ENCODE results near the gene FRMD3. TPM values are rescaled to one million over a fixed set of nuclear protein-coding genes. Genes with fewer than 3 reads are reported as not detected.

FRMD3 gene
- total RNA-seq, 2 donors from 2014 or later = 2.1 to 4.6 TPM

DNA sequence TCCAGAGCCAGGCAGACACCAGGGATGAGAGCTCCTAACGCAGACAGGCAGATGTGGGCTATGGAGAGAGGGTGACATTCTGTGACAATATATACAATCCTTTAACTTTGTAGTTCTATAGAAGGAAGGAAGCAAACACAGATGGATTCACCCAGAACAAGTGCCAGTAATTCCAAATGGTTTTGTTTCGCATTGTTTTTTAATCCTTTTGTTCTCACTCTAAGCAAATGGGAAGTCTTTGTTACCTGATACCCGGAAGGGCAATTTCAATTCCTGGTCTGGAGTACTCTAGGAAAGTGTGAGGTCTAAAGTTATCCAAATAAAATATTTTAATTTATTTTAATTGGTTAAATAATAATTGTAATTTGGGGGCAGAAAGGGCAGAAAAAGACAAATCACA, 2.5 kb downstream of the FRMD3 start:
- TF ChIP-seq CTCF (IDR thresholded peaks at IDR 0.05) (no peak), POLR2A (IDR thresholded peaks at IDR 0.05) (no peak)
- Histone ChIP-seq H3K27ac (no peak overlapping the region), H3K27me3 (no peaks in the 10 kb centered on the region), H3K9me3 (no peaks in the 10 kb centered on the region), H3K36me3 (replicated peaks in 1 of 2; ENCODE audit: insufficient read depth in 1 of 2, low read depth in 2 of 2) (no peaks in the 10 kb centered on the region), H3K4me1 (peaks cover 23% of the 10 kb centered on the region), H3K4me3 (no peak overlapping the region)
- ATAC-seq (no peak), DNase-seq (no peak)
- intact Hi-C loops (cut with DNase I) = no loop called here
- 79 to 87% methylated on average over 3 of the region's 3 CpGs for WGBS, 2 donors

GRCh38 chr9:83533296-83533695, 4.9 kb downstream of the FRMD3 start:
- no peaks in the 10 kb centered on the region for H3K27me3 ChIP-seq
- TF ChIP-seq POLR2A (IDR thresholded peaks at IDR 0.05) = no peak
- TF ChIP-seq CTCF (IDR thresholded peaks at IDR 0.05) = no peak
- no peak overlapping the region for H3K27ac ChIP-seq
- H3K4me3 ChIP-seq = no peak overlapping the region
- 92% methylated on average over 2 of the region's 2 CpGs for WGBS, 2 donors
- peaks cover 13% of the 10 kb centered on the region for H3K4me1 ChIP-seq
- intact Hi-C loops (cut with DNase I) = loop anchor here (5.0 kb wide), 1 partner anchor 196 kb away; no protein-coding TSS in a partner anchor
- DNase-seq (no peak), ATAC-seq (no peak)
- no peaks in the 10 kb centered on the region for H3K36me3 ChIP-seq (replicated peaks in 1 of 2; ENCODE audit: insufficient read depth in 1 of 2, low read depth in 2 of 2)
- no peaks in the 10 kb centered on the region for H3K9me3 ChIP-seq

DNA sequence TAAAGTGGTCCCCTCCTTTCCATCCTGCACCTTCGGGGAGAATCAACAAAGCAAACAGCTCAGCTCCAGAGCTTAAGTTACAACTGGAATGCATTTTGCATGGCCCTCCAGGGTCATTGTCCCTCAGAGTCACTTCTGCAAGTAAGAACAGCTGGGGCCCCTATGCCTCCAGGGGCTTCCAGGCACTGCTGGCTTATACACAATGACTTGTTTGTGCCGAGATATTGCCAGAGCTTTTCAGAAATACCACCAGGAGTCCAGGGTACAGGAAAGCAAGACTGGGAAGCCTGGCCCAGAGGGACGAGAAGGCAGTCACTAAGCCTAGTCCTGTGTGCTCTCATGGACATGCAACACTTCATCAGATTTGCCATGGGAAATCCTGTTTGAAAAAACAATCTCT, 11.3 kb downstream of the FRMD3 start:
- Histone ChIP-seq H3K4me1 (no peaks in the 10 kb centered on the region), H3K9me3 (no peaks in the 10 kb centered on the region), H3K4me3 (no peak overlapping the region), H3K27ac (no peak overlapping the region), H3K36me3 (replicated peaks in 1 of 2; ENCODE audit: insufficient read depth in 1 of 2, low read depth in 2 of 2) (no peaks in the 10 kb centered on the region), H3K27me3 (no peaks in the 10 kb centered on the region)
- no peak for DNase-seq
- ATAC-seq = no peak
- intact Hi-C loops (cut with DNase I) = no loop called here
- TF ChIP-seq POLR2A (IDR thresholded peaks at IDR 0.05) = no peak
- no peak for TF ChIP-seq CTCF (IDR thresholded peaks at IDR 0.05)
- WGBS, 2 donors = 71 to 77% methylated on average over 3 of the region's 3 CpGs

GRCh38 chr9:83526211-83526610, 12.0 kb downstream of the FRMD3 start:
- no peak overlapping the region for H3K27ac ChIP-seq
- 92 to 95% methylated on average over 2 of the region's 2 CpGs for WGBS, 2 donors
- no peaks in the 10 kb centered on the region for H3K9me3 ChIP-seq
- DNase-seq = no peak
- H3K36me3 ChIP-seq (replicated peaks in 1 of 2; ENCODE audit: insufficient read depth in 1 of 2, low read depth in 2 of 2) = no peaks in the 10 kb centered on the region
- TF ChIP-seq CTCF (IDR thresholded peaks at IDR 0.05) = no peak
- no peak for TF ChIP-seq POLR2A (IDR thresholded peaks at IDR 0.05)
- no peak overlapping the region for H3K4me3 ChIP-seq
- H3K4me1 ChIP-seq = no peaks in the 10 kb centered on the region
- intact Hi-C loops (cut with DNase I) = no loop called here
- H3K27me3 ChIP-seq = no peaks in the 10 kb centered on the region
- ATAC-seq = no peak

DNA sequence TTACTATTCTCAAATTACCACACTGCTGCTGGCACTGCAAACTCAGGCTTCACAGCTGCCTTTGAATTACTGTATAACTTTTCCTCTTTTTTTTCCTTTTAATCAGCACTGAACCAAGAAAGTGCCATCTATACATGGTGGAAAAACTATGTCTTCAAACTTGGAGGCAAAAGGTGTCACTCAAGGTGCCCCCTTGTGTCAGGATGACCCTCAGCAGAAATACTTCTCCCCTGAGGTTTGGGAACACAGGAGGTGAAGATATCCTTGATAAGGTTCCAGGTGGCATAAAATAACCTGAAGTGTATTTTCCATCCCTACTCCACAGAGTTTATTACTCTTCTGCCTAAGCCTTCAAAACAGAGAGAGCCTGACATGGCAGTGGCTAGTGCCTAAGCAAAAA, 14.5 kb downstream of the FRMD3 start:
- DNase-seq = no peak
- intact Hi-C loops (cut with DNase I) = no loop called here
- Histone ChIP-seq H3K4me3 (no peak overlapping the region), H3K36me3 (replicated peaks in 1 of 2; ENCODE audit: insufficient read depth in 1 of 2, low read depth in 2 of 2) (no peaks in the 10 kb centered on the region), H3K27me3 (no peaks in the 10 kb centered on the region), H3K27ac (no peak overlapping the region), H3K9me3 (no peaks in the 10 kb centered on the region), H3K4me1 (no peaks in the 10 kb centered on the region)
- TF ChIP-seq POLR2A (IDR thresholded peaks at IDR 0.05) = no peak
- TF ChIP-seq CTCF (IDR thresholded peaks at IDR 0.05) = no peak
- no peak for ATAC-seq

All from body of pancreas (tissue), 4 donors.